Kidney (tissue), 14 donors: Measurements from ENCODE around the gene GOLGA7B. TPM values are rescaled to one million over a fixed set of nuclear protein-coding genes. Genes with fewer than 3 reads are reported as not detected.

Experiments
- DNase-seq, 5 donors: peaks; one replicate each; pipeline ENCODE4 v3.0.0-alpha.2; 2013 to 2020
- FAIRE-seq: peaks from 2 replicates; lab custom pipeline; 2012; peaks lifted over from hg19 to GRCh38; lab: Jason Lieb, UNC
- H3K27ac ChIP-seq, 2 donors: one replicate each; pipeline ENCODE4 v1.7.0; 2013; ENCODE audit warnings: low read depth in 2 of 2, low read length in 2 of 2, inconsistent platforms in 1 of 2
- H3K27me3 ChIP-seq: one replicate; pipeline ENCODE4 v1.7.1; 2013; ENCODE audit warnings: low read length, inconsistent platforms; ENCODE audit not compliant: control insufficient read depth, insufficient read depth
- H3K36me3 ChIP-seq, 3 donors: one replicate each; pipeline versions ENCODE4 v1.7.0 to v1.7.1; 2013; ENCODE audit warnings: low read length in 3 of 3, control low read depth in 1 of 3, inconsistent platforms in 1 of 3; ENCODE audit not compliant: insufficient read depth in 3 of 3, control insufficient read depth in 2 of 3
- H3K4me1 ChIP-seq, 3 donors: one replicate each; pipeline versions ENCODE4 v1.7.0 to v1.7.1; 2013; ENCODE audit warnings: low read length in 3 of 3, inconsistent platforms in 1 of 3, low read depth in 1 of 3; ENCODE audit not compliant: control insufficient read depth in 2 of 3, insufficient read depth in 2 of 3
- H3K4me3 ChIP-seq, 3 donors: one replicate each; pipeline versions ENCODE4 v1.7.0 to v1.8.1; 2013; ENCODE audit warnings: low read length in 3 of 3, control low read depth in 1 of 3, inconsistent platforms in 1 of 3
- H3K9ac ChIP-seq, 3 donors: one replicate each; pipeline versions ENCODE4 v1.7.0 to v1.7.1; 2013; ENCODE audit warnings: low read length in 3 of 3, control low read depth in 1 of 3, inconsistent platforms in 1 of 3
- H3K9me3 ChIP-seq, 3 donors: one replicate each; pipeline versions ENCODE4 v1.7.0 to v1.7.1; 2013; ENCODE audit warnings: low read length in 3 of 3, control low read depth in 1 of 3, inconsistent platforms in 1 of 3; ENCODE audit not compliant: control insufficient read depth in 2 of 3, insufficient read depth in 1 of 3
- CTCF ChIP-seq: IDR thresholded peaks from 3 replicates; pipeline ENCODE4 v1.5.1; 2012; ENCODE audit warnings: mild to moderate bottlenecking, moderate library complexity, borderline replicate concordance; ENCODE audit not compliant: insufficient read depth; ENCODE audit errors: extremely low read depth
- intact Hi-C: fragments of 100-400 bp; cut with DNase I; formaldehyde crosslinking; loops from one replicate; pipeline ENCODE4 v1.11.1; 2022
- polyA plus RNA-seq: library from polyadenylated mRNA; stranded (reverse); fragments of 350-450 nt; fragmentation: Illumina TruSeq; extraction: RNeasy Lipid Tissue Mini Kit (QIAGEN cat#74804); gene quantifications from one replicate; pipeline ENCODE4 v1.2.3, GENCODE V29; 2014; ENCODE audit warnings: low read depth, low replicate concordance; ENCODE audit not compliant: insufficient read depth
- total RNA-seq: library from RNA; stranded (reverse); fragmentation: NEBNext Ultra II Directional; extraction: Animal tissue kit (Norgen Biotek cat#: 25700); gene quantifications from one replicate; pipeline ENCODE4 v1.2.1, GENCODE V29; 2021
- donor health status: control.
- donor health status: control.
- donor health status: control.
- donor health status: control.
- donor health status: control.
- donor health status: DM: yes; HTN: yes; CAD: no.
- donor health status: Normal renal cell carcinoma (clear cell type).

Gene GOLGA7B
- total and polyA plus RNA-seq, 2 donors from 2014 or later, result 0.50 TPM; not detected in 1

GRCh38 chr10:97811958-97812357 is 37.7 kb upstream of the GOLGA7B start:
- Histone ChIP-seq H3K27me3 (no peaks in the 10 kb centered on the region), H3K9ac (no peak overlapping the region), H3K4me1 (no peaks in the 10 kb centered on the region), H3K36me3 (no peaks in the 10 kb centered on the region), H3K27ac (no peak overlapping the region), H3K9me3 (no peaks in the 10 kb centered on the region), H3K4me3 (no peak overlapping the region)
- intact Hi-C loops, result no loop called here
- FAIRE-seq (no peak), DNase-seq (no peak)
- no peak for TF ChIP-seq CTCF

DNA sequence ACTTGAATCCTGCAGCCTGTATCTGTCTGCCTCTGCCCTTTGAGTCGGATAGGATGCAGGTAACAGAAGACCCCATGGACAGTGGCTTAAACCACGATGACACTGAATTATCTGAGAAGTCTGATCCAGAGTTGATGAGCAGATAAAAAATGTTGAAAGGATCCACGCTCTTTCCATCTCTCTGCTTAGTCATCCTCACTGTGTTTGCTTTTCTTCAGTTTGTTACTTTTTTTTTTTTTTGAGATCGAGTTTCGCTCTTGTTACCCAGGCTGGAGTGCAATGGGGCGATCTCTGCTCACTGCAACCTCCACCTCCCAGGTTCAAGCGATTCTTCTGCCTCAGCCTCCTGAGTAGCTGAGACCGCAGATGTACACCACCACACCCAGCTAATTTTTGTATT is 36.9 kb upstream of the GOLGA7B start:
- DNase-seq (no peak), FAIRE-seq (no peak)
- Histone ChIP-seq H3K27ac (no peak overlapping the region), H3K4me1 (no peaks in the 10 kb centered on the region), H3K9ac (no peak overlapping the region), H3K4me3 (no peak overlapping the region), H3K36me3 (no peaks in the 10 kb centered on the region), H3K27me3 (no peaks in the 10 kb centered on the region), H3K9me3 (no peaks in the 10 kb centered on the region)
- TF ChIP-seq CTCF, result no peak
- intact Hi-C loops, result no loop called here

- DNase-seq, result no peak
- no peaks in the 10 kb centered on the region for H3K4me1 ChIP-seq
- intact Hi-C loops, result no loop called here
- H3K4me3 ChIP-seq, result no peak overlapping the region
- H3K36me3 ChIP-seq, result no peaks in the 10 kb centered on the region
- H3K27me3 ChIP-seq, result no peaks in the 10 kb centered on the region
- FAIRE-seq, result no peak
- no peak for TF ChIP-seq CTCF
- no peak overlapping the region for H3K9ac ChIP-seq
- H3K9me3 ChIP-seq, result no peaks in the 10 kb centered on the region
- no peak overlapping the region for H3K27ac ChIP-seq
Observed at GRCh38 chr10:97813311-97813710, 36.3 kb upstream of the GOLGA7B start.

GRCh38 chr10:97814996-97815395 is 34.6 kb upstream of the GOLGA7B start:
- no peaks in the 10 kb centered on the region for H3K27me3 ChIP-seq
- intact Hi-C loops, result no loop called here
- TF ChIP-seq CTCF, result no peak
- H3K27ac ChIP-seq, result no peak overlapping the region
- H3K4me1 ChIP-seq, result no peaks in the 10 kb centered on the region
- DNase-seq (no peak), FAIRE-seq (no peak)
- no peaks in the 10 kb centered on the region for H3K9me3 ChIP-seq
- H3K4me3 ChIP-seq, result no peak overlapping the region
- no peak overlapping the region for H3K9ac ChIP-seq
- no peaks in the 10 kb centered on the region for H3K36me3 ChIP-seq
